PC-3 (cell line): Measurements from ENCODE around the gene GNAS.

Source experiments
- EZH2 ChIP-seq: fragments of 300-600 bp; sonication (generic); IDR thresholded peaks from one replicate; pipeline ENCODE4 v1.6.1; 2017; ENCODE audit warnings: antibody characterized with exemption, mild to moderate bottlenecking, low read length; ENCODE audit not compliant: unreplicated experiment
- EZH2phosphoT487 ChIP-seq: fragments of 300-600 bp; sonication (generic); IDR thresholded peaks from 2 replicates; pipeline ENCODE4 v1.6.1; 2018; ENCODE audit warnings: mild to moderate bottlenecking, antibody characterized with exemption, low read length, borderline replicate concordance
- TF ChIP-seq, protein P1 (sequence below): fragments of 300-600 bp; sonication (generic); conservative IDR thresholded peaks from 2 replicates; pipeline ENCODE4 v1.5.1; 2017; ENCODE audit warnings: antibody characterized with exemption, low read depth, mild to moderate bottlenecking, low read length

- TF ChIP-seq, protein P1, sequence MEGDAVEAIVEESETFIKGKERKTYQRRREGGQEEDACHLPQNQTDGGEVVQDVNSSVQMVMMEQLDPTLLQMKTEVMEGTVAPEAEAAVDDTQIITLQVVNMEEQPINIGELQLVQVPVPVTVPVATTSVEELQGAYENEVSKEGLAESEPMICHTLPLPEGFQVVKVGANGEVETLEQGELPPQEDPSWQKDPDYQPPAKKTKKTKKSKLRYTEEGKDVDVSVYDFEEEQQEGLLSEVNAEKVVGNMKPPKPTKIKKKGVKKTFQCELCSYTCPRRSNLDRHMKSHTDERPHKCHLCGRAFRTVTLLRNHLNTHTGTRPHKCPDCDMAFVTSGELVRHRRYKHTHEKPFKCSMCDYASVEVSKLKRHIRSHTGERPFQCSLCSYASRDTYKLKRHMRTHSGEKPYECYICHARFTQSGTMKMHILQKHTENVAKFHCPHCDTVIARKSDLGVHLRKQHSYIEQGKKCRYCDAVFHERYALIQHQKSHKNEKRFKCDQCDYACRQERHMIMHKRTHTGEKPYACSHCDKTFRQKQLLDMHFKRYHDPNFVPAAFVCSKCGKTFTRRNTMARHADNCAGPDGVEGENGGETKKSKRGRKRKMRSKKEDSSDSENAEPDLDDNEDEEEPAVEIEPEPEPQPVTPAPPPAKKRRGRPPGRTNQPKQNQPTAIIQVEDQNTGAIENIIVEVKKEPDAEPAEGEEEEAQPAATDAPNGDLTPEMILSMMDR, result no peak
- TF ChIP-seq EZH2phosphoT487, result no peak
- no peak for TF ChIP-seq EZH2
Observed at GRCh38 chr20:58926802-58927489, 74.4 kb downstream of the GNAS start.
